ENCODE measurements around the gene SINHCAF. TPM values are rescaled to one million over a fixed set of nuclear protein-coding genes. Genes with fewer than 3 reads are reported as not detected.
"Not testable (repeated sequence)": the region's sequence is repeated elsewhere in the genome, so short reads cannot be mapped to it uniquely, and the experiment has no call there.

SINHCAF gene
- total RNA-seq, 2 donors from 2014 or later, result 10.2 to 47.5 TPM

DNA sequence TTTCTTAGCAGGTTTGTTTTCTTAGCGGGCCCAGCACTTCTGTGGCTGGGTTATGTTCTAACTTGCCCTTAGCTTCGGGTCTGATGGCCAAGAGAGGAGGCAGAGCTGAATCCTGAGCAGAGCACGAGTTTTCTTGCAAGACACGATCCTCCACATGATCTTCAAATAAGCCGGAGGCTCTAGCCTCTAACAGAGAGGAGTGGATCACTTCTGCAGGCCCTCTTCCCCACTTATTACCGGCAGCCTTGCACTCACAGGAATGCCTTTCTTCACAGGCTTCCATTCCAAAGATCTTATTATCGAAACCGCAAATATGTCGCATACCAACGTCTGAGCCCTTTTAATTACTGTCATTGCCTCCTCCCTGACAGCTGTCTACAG is 79.5 kb downstream of the SINHCAF start:
- TF ChIP-seq, protein P1, sequence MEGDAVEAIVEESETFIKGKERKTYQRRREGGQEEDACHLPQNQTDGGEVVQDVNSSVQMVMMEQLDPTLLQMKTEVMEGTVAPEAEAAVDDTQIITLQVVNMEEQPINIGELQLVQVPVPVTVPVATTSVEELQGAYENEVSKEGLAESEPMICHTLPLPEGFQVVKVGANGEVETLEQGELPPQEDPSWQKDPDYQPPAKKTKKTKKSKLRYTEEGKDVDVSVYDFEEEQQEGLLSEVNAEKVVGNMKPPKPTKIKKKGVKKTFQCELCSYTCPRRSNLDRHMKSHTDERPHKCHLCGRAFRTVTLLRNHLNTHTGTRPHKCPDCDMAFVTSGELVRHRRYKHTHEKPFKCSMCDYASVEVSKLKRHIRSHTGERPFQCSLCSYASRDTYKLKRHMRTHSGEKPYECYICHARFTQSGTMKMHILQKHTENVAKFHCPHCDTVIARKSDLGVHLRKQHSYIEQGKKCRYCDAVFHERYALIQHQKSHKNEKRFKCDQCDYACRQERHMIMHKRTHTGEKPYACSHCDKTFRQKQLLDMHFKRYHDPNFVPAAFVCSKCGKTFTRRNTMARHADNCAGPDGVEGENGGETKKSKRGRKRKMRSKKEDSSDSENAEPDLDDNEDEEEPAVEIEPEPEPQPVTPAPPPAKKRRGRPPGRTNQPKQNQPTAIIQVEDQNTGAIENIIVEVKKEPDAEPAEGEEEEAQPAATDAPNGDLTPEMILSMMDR (IDR thresholded peaks at IDR 0.05), result no peak
- no peak overlapping the region for H3K4me3 ChIP-seq
- ATAC-seq (ENCODE audit: insufficient number of reproducible peaks, low FRiP score, low read depth) (no peak), DNase-seq (ENCODE audit: low spot score) (no peak)
- H3K27me3 ChIP-seq (replicated peaks; ENCODE audit: insufficient read depth), result no peaks in the 10 kb centered on the region
- no peaks in the 10 kb centered on the region for H3K4me1 ChIP-seq (ENCODE audit: control insufficient read depth in 1 of 2, low read depth in 2 of 2)
- H3K27ac ChIP-seq, result no peak overlapping the region
- no peaks in the 10 kb centered on the region for H3K36me3 ChIP-seq
- no peaks in the 10 kb centered on the region for H3K9me3 ChIP-seq

DNA sequence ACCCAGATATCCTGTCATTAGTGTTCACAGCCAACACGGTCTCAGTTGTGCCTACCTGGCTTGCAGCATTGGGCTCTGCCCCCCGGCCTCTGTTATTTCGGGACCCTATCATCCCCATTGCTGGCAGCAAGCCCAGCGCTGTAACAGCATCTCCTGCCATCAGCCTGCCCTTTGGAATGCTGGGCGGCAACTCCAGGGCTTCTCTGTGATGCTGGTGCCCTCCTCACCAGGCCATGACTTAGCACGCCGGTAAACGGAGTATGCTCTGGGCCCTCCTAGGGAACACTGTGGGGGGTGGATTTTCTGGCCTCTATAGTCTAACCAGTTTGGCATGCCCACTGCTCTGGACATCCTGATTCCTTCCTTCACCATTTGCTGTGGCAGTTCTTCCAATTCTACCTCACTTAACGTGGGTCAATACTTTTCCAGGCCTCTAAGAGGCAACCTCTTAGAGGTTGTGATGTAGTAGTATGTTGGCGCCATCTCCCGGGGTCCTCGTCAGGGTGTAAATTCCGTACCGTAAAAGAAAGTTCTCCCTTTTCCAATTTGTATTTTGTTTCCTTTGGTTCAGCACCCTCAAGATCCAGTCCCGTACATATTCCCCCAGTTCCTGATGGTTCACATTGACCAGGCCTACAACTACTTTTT is 80.0 kb downstream of the SINHCAF start:
- Histone ChIP-seq H3K4me1 (ENCODE audit: control insufficient read depth in 1 of 2, low read depth in 2 of 2) (no peaks in the 10 kb centered on the region), H3K27ac (no peak overlapping the region), H3K9me3 (no peaks in the 10 kb centered on the region), H3K4me3 (no peak overlapping the region), H3K36me3 (no peaks in the 10 kb centered on the region), H3K27me3 (replicated peaks; ENCODE audit: insufficient read depth) (no peaks in the 10 kb centered on the region)
- no peak for ATAC-seq (ENCODE audit: insufficient number of reproducible peaks, low FRiP score, low read depth)
- no peak for DNase-seq (ENCODE audit: low spot score)
- TF ChIP-seq, protein P1 (IDR thresholded peaks at IDR 0.05), result no peak

DNA sequence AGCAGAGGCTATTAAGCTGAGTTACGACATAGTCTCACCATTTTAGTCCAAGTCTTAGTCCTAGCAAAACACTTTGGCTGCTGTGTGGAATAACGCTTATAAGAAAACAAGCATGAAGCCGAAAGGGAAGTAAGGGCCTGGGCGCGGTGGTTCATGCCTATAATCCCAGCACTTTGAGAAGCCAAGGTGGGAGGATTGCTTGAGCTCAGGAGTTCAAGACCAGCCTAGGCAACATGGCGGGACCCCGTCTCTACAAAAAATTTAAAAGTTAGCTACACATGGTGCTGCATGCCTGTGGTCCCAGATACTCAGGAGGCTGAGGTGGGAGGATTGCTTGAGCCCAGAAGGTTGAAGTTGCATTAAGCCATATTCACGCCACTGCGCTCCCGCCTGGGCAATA is 83.5 kb downstream of the SINHCAF start:
- not testable (repeated sequence) for H3K4me1 ChIP-seq (ENCODE audit: control insufficient read depth in 1 of 2, low read depth in 2 of 2); H3K36me3 ChIP-seq; DNase-seq (ENCODE audit: low spot score); ATAC-seq (ENCODE audit: insufficient number of reproducible peaks, low FRiP score, low read depth); H3K27me3 ChIP-seq (replicated peaks; ENCODE audit: insufficient read depth); H3K27ac ChIP-seq; H3K4me3 ChIP-seq; H3K9me3 ChIP-seq

DNA sequence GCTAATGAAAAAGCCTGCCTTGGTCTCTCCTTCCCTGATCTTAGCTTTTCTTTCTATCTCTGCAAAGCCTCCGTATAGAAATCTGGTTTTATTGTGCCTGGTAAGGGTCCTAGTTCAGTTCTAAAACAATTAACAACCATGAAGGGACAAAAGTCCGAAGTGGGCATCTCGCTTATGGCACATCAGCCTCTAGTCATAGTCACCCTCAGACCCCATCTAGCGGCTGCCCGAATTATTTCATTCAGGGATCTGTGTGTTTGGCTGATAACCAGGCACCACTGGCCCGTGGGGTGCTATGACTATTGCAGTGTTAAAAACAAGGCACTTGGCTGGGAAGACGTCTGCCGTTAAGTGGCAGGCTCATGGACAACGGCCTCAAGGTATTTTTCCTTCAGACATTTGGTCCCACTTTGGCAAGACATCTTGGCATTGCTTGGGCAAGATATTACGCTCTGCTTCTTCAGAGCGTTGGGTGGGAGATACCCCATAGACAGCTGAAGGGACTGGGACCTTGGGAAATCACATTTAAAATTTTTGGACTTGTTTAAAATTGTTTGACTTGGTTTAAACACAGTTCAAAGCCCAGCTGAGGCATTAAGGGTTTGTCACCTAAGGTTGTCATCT is 87.1 kb downstream of the SINHCAF start:
- DNase-seq (ENCODE audit: low spot score), result peak; percentile 31

DNA sequence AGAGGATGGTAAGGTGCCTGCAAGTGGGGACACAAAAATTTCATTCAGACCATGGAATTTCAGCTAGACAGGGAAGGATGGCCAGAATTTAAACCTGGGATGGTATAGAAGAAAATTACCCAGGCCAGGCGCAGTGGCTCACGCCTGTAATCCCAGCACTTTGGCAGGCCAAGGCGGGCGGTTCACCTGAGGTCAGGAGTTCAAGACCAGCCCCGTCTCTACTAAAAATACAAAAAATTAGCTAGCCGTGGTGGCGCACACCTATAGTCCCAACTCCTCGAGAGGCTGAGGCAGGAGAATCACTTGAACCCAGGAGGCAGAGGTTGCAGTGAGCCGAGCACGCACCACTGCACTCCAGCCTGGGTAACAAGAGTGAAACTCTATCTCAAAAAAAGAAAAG is 87.6 kb downstream of the SINHCAF start:
- peak overlapping the region; percentile 54 for H3K4me3 ChIP-seq
- not testable (repeated sequence) for DNase-seq (ENCODE audit: low spot score); H3K27ac ChIP-seq; H3K27me3 ChIP-seq (replicated peaks; ENCODE audit: insufficient read depth); ATAC-seq (ENCODE audit: insufficient number of reproducible peaks, low FRiP score, low read depth); H3K36me3 ChIP-seq; H3K9me3 ChIP-seq; H3K4me1 ChIP-seq (ENCODE audit: control insufficient read depth in 1 of 2, low read depth in 2 of 2)

More for the DNA sequence above, 87.1 kb downstream of the SINHCAF start:
- Histone ChIP-seq H3K4me1 (ENCODE audit: control insufficient read depth in 1 of 2, low read depth in 2 of 2) (no peaks in the 10 kb centered on the region), H3K9me3 (no peaks in the 10 kb centered on the region), H3K27me3 (replicated peaks; ENCODE audit: insufficient read depth) (no peaks in the 10 kb centered on the region), H3K27ac (no peak overlapping the region), H3K4me3 (peak overlapping the region; percentile 54), H3K36me3 (no peaks in the 10 kb centered on the region)
- TF ChIP-seq, protein P1 (IDR thresholded peaks at IDR 0.05), result peak; percentile 57
- no peak for ATAC-seq (ENCODE audit: insufficient number of reproducible peaks, low FRiP score, low read depth)

DNA sequence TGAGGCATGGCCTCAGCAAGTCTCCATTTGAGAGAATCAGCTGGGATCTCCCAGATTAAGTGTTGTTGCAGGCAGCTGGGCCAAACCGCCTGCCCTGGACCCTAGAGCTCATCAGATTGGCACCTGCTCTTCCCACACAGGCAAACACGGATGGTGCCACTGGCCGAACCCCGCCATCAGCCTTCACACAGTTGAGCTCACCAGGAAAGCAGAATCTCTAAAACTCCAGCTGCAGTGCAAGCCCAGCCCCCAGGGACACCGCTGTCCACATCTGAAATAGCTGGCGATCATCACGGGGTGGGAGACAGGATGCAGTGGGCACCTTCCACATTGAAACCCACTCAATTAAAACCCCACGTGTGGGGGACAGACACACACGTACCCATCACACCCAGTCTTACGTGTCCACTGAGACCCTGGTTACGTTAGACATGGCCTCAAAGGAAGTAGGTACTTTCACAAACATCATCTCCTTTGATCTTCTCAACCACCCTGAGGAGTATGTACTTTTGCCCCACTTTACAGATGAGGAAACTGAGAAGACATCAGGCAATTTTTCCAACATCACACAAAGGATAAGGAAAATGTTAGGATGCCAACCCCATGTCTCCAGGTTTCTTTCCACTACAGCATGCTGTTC is 88.8 kb downstream of the SINHCAF start:
- H3K36me3 ChIP-seq, result no peaks in the 10 kb centered on the region
- no peaks in the 10 kb centered on the region for H3K27me3 ChIP-seq (replicated peaks; ENCODE audit: insufficient read depth)
- no peaks in the 10 kb centered on the region for H3K4me1 ChIP-seq (ENCODE audit: control insufficient read depth in 1 of 2, low read depth in 2 of 2)
- ATAC-seq (ENCODE audit: insufficient number of reproducible peaks, low FRiP score, low read depth), result no peak
- DNase-seq (ENCODE audit: low spot score), result no peak
- no peaks in the 10 kb centered on the region for H3K9me3 ChIP-seq
- TF ChIP-seq, protein P1 (IDR thresholded peaks at IDR 0.05), result no peak
- no peak overlapping the region for H3K4me3 ChIP-seq
- no peak overlapping the region for H3K27ac ChIP-seq

Data from thoracic aorta (tissue), 2 donors.